NCI-H2196 treated with DMSO at 0.1 percent for 48 hours (cell line): ENCODE data around the gene BTN1A1.

Experiments
- DNase-seq: peaks from one replicate; lab custom pipeline; 2025; ENCODE audit not compliant: unreplicated experiment; lab: John Stamatoyannopoulos, UW

Gene BTN1A1

DNA sequence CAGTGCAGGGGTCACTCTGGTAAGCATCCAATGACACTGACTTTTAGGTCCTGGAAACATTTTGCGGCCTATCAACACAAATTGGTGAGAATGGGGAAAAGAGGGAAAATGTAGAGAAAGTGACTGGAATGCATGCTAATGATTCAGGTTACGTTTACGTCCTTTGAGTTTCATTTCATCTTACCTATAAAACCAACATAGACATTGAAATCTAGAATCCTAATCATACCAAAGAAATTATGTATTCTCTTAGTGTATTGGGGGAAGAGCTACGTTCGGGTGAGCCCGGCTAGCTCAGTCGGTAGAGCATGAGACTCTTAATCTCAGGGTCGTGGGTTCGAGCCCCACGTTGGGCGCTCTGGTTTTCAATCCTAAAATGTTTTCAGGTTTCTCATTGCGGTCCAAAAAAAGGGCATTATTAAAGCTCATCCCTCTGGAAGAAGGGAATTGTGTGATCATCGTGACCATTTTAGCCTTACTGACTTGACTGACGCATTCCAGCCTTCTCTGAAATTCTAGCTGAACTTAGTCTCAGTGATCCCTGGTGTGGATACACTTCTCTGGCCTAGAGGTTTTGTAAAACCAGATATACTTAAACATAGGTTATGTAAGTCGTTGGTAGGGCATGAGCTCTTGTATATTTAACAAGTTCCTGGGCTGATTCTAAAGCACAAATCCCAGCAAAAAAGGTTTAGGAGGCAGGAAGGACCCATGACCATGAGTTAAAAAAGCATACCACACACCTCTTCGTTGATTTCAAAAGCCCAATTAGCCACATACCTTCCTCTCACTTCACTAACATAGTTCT, 56.4 kb downstream of the BTN1A1 start:
- no peak for DNase-seq
